K562 (cell line): ENCODE measurements around the gene PDLIM7. TPM values are rescaled to one million over a fixed set of nuclear protein-coding genes. Genes with fewer than 3 reads are reported as not detected.

ENCODE experiments used
- EWSR1 ChIP-seq: fragments of 450-650 bp; IDR thresholded peaks from 2 replicates; pipeline ENCODE4 v1.6.1; 2018; ENCODE audit warnings: borderline replicate concordance, mild to moderate bottlenecking, low read depth, moderate library complexity; ENCODE audit not compliant: partially characterized antibody
- FOXM1 ChIP-seq, 2 experiments: fragments of 450-650 bp in 1 of 2; sonication (generic) in 1 of 2; formaldehyde crosslinking in 1 of 2; IDR thresholded peaks; 2 replicates each; pipeline versions ENCODE4 v1.6.1 to v1.9.0; 2017 to 2022; ENCODE audit warnings: low read depth in 2 of 2, mild to moderate bottlenecking in 2 of 2, missing genetic modification reagents in 1 of 2, moderate library complexity in 1 of 2
- HIVEP1 ChIP-seq: fragments of 250-450 bp; sonication (Bioruptor Pico); IDR thresholded peaks from 2 replicates; pipeline ENCODE4 v1.4.0; 2020; ENCODE audit warnings: mild to moderate bottlenecking
- MAZ ChIP-seq, 2 experiments: fragments of 450-650 bp in 1 of 2; sonication (generic) in 1 of 2; formaldehyde crosslinking; IDR thresholded peaks in 1 of 2; conservative IDR thresholded peaks in 1 of 2; 2 replicates each; pipeline versions ENCODE4 v1.4.0 to v1.5.0; 2020; ENCODE audit warnings: mild to moderate bottlenecking in 1 of 2, missing genetic modification reagents in 1 of 2
- MXD1 ChIP-seq: fragments of 250-450 bp; sonication (Bioruptor Pico); IDR thresholded peaks from 2 replicates; pipeline ENCODE4 v1.8.0; 2021; ENCODE audit warnings: borderline replicate concordance, mild to moderate bottlenecking, moderate library complexity; ENCODE audit not compliant: poor library complexity, severe bottlenecking
- NCOA1 ChIP-seq: fragments of 450-650 bp; IDR thresholded peaks from 2 replicates; pipeline ENCODE4 v1.6.1; 2016; ENCODE audit warnings: low read depth
- PML ChIP-seq: IDR thresholded peaks from 2 replicates; pipeline ENCODE4 v1.6.1; 2012; ENCODE audit warnings: low read length, inconsistent platforms
- PTTG1 ChIP-seq: fragments of 450-650 bp; IDR thresholded peaks from 2 replicates; pipeline ENCODE4 v1.6.1; 2016; ENCODE audit warnings: low read depth, mild to moderate bottlenecking, missing genetic modification characterization, missing compliant biosample characterization
- RAD51 ChIP-seq: fragments of 450-650 bp; IDR thresholded peaks from 2 replicates; pipeline ENCODE4 v1.7.1; 2016; ENCODE audit warnings: low read depth, mild to moderate bottlenecking, borderline replicate concordance
- RBM22 ChIP-seq: fragments of 200-400 bp; formaldehyde crosslinking; IDR thresholded peaks from 2 replicates; pipeline ENCODE4 v1.6.1; 2018; ENCODE audit warnings: low read length, low read depth; ENCODE audit not compliant: poor library complexity, severe bottlenecking
- THAP7 ChIP-seq: fragments of 250-450 bp; sonication (Bioruptor Pico); IDR thresholded peaks from 2 replicates; pipeline ENCODE4 v1.5.0; 2021
- ZBTB5 ChIP-seq: fragments of 450-650 bp; IDR thresholded peaks from 2 replicates; pipeline ENCODE4 v1.6.1; 2017; ENCODE audit warnings: antibody characterized with exemption
- ZFPM2 ChIP-seq: fragments of 250-450 bp; sonication (Bioruptor Pico); IDR thresholded peaks from 2 replicates; pipeline ENCODE4 v1.5.1; 2022; ENCODE audit warnings: mild to moderate bottlenecking
- ZHX1 ChIP-seq: fragments of 150-350 bp; conservative IDR thresholded peaks from 2 replicates; pipeline ENCODE4 v1.6.1; 2014; ENCODE audit warnings: low read length
- ZNF224 ChIP-seq: sonication (generic); formaldehyde crosslinking; IDR thresholded peaks from 2 replicates; pipeline ENCODE4 v1.8.0; 2022; ENCODE audit warnings: mild to moderate bottlenecking, missing genetic modification reagents
- ZNF282 ChIP-seq: sonication (generic); formaldehyde crosslinking; IDR thresholded peaks from 2 replicates; pipeline ENCODE4 v1.8.1; 2023; ENCODE audit warnings: missing genetic modification reagents
- ZNF766 ChIP-seq: fragments of 200-800 bp; sonication (Bioruptor generic); conservative IDR thresholded peaks from 2 replicates; pipeline ENCODE4 v1.6.1; 2016; ENCODE audit warnings: missing genetic modification characterization, missing compliant biosample characterization
- ZNF785 ChIP-seq: fragments of 250-450 bp; sonication (Bioruptor Pico); IDR thresholded peaks from 2 replicates; pipeline ENCODE4 v1.4.0; 2020; ENCODE audit warnings: mild to moderate bottlenecking
- polyA plus RNA-seq, 8 experiments: library from polyadenylated mRNA; depleted of rRNA in 4 of 8; stranded (reverse) in 5 of 8; unstranded in 3 of 8; fragments of >200 nt; fragmentation: Nextera tagmentation in 2 of 8; fragmentation: Illumina TruSeq in 1 of 8; extraction: Ambion mirVana in 2 of 8; extraction: Trizol in 1 of 8; gene quantifications; 2 replicates each; pipeline versions ENCODE4 v1.2.1 to v1.2.3, GENCODE V29; 2011 to 2014; ENCODE audit warnings: inconsistent platforms in 1 of 8, missing spikeins in 1 of 8
- total RNA-seq, 7 experiments: library from RNA; depleted of rRNA in 6 of 7; stranded (reverse); fragments of >200 nt in 6 of 7; fragmentation: Illumina TruSeq in 2 of 7; extraction: Trizol in 2 of 7; gene quantifications; 2 replicates each; pipeline versions ENCODE4 v1.2.1 to v1.2.3, GENCODE V29; 2011 to 2021; ENCODE audit warnings: low replicate concordance in 1 of 7
- TF ChIP-seq, protein P1 (sequence below): fragments of 450-650 bp; IDR thresholded peaks from 2 replicates; pipeline ENCODE4 v1.6.1; 2016; ENCODE audit warnings: borderline replicate concordance

PDLIM7 gene
- total and polyA plus RNA-seq, 9 of the 15 experiments (the other 6 are each of a cell fraction or from before 2014, with no cell fraction given): 2.1 to 124 (median 32.6) TPM

- TF ChIP-seq, protein P1, sequence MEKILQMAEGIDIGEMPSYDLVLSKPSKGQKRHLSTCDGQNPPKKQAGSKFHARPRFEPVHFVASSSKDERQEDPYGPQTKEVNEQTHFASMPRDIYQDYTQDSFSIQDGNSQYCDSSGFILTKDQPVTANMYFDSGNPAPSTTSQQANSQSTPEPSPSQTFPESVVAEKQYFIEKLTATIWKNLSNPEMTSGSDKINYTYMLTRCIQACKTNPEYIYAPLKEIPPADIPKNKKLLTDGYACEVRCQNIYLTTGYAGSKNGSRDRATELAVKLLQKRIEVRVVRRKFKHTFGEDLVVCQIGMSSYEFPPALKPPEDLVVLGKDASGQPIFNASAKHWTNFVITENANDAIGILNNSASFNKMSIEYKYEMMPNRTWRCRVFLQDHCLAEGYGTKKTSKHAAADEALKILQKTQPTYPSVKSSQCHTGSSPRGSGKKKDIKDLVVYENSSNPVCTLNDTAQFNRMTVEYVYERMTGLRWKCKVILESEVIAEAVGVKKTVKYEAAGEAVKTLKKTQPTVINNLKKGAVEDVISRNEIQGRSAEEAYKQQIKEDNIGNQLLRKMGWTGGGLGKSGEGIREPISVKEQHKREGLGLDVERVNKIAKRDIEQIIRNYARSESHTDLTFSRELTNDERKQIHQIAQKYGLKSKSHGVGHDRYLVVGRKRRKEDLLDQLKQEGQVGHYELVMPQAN: no peak; the same call in 1 of the 2 replicates
- TF ChIP-seq ZHX1 (no peak), ZNF224 (CRISPR knock-in tag) (no peak), ZNF282 (no peak), ZFPM2 (CRISPR knock-in tag) (no peak), ZNF766 (no peak), MAZ (CRISPR knock-in tag; conservative IDR thresholded peaks at IDR 0.05 in 1 of 2, IDR thresholded peaks at IDR 0.05 in 1 of 2) (peak; percentile 17 to 78), HIVEP1 (CRISPR knock-in tag) (no peak), RBM22 (peak; percentile 75), PML (no peak), RAD51 (no peak), ZNF785 (no peak), PTTG1 (no peak), MXD1 (no peak), NCOA1 (no peak), ZBTB5 (no peak), THAP7 (CRISPR knock-in tag) (no peak), FOXM1 (IDR thresholded peaks at IDR 0.05; ENCODE audit: low read depth) (no peak), FOXM1 (CRISPR knock-in tag; IDR thresholded peaks at IDR 0.05; ENCODE audit: low read depth) (peak; percentile 90; the same call in 1 of the 2 replicates), EWSR1 (no peak)
Observed at GRCh38 chr5:177496727-177497291, 595 bp downstream of the PDLIM7 start (continued).
